Thyroid gland (tissue), 4 donors: ENCODE measurements around the gene BGN. TPM values are rescaled to one million over a fixed set of nuclear protein-coding genes. Genes with fewer than 3 reads are reported as not detected.

Source experiments
- DNase-seq, 2 donors: peaks; one replicate each; pipeline ENCODE4 v3.0.0-alpha.2; 2019
- H3K27ac ChIP-seq, 3 donors: fragments of 200-600 bp; sonication (generic); 1 replicate in 2 of 3; 2 replicates in 1 of 3; pipeline ENCODE4 v1.5.1; 2016 to 2019; ENCODE audit warnings: mild to moderate bottlenecking in 1 of 3, moderate library complexity in 1 of 3
- H3K27me3 ChIP-seq: fragments of 200-600 bp; sonication (generic); one replicate; pipeline ENCODE4 v1.5.1; 2019
- H3K36me3 ChIP-seq, 2 donors: fragments of 200-600 bp; sonication (generic); one replicate each; pipeline ENCODE4 v1.5.1; 2016 to 2019
- H3K4me1 ChIP-seq, 2 donors: fragments of 200-600 bp; sonication (generic); one replicate each; pipeline ENCODE4 v1.5.1; 2017 to 2019
- H3K4me3 ChIP-seq, 3 donors: fragments of 200-600 bp; sonication (generic); replicated peaks in 1 of 3; 1 replicate in 2 of 3; 2 replicates in 1 of 3; pipeline ENCODE4 v1.5.1; 2016; ENCODE audit warnings: mild to moderate bottlenecking in 1 of 3
- H3K9me3 ChIP-seq: fragments of 200-600 bp; sonication (generic); one replicate; pipeline ENCODE4 v1.5.1; 2017
- CTCF ChIP-seq, 6 experiments: fragments of 200-600 bp in 3 of 6; fragments of 450-650 bp in 3 of 6; sonication (generic) in 3 of 6; IDR thresholded peaks; one replicate each; pipeline ENCODE4 v1.5.1; 2016 to 2019; ENCODE audit warnings: antibody characterized with exemption in 6 of 6, mild to moderate bottlenecking in 2 of 6, inconsistent platforms in 1 of 6, moderate library complexity in 1 of 6
- POLR2A ChIP-seq, 2 donors: fragments of 450-650 bp; IDR thresholded peaks; one replicate each; pipeline ENCODE4 v1.6.1; 2017; ENCODE audit warnings: antibody characterized with exemption in 2 of 2, mild to moderate bottlenecking in 2 of 2, moderate library complexity in 1 of 2
- WGBS, 2 donors: methylation state at CpG; one replicate each; pipeline ENCODE4 v1.1.5; 2017; 5-methylcytosine and 5-hydroxymethylcytosine counted together
- intact Hi-C: fragments of 100-400 bp; cut with DNase I; formaldehyde crosslinking; loops from one replicate; pipeline ENCODE4 v1.15.1; 2023
- total RNA-seq, 4 donors: library from RNA; depleted of rRNA; stranded (reverse); fragments of >200 nt; gene quantifications; one replicate each; pipeline ENCODE4 v1.2.3, GENCODE V29; 2016

BGN gene
- total RNA-seq, 4 donors from 2014 or later = 51.0 to 84.0 (median 68.6) TPM

GRCh38 chrX:153481043-153481442, 13.7 kb upstream of the BGN start:
- no peaks in the 10 kb centered on the region for H3K36me3 ChIP-seq
- 93% methylated on average over 3 of the region's 13 CpGs; no CpG with 5 or more reads in 1 of the 2 donors for WGBS, 2 donors
- H3K4me1 ChIP-seq = no peaks in the 10 kb centered on the region
- H3K4me3 ChIP-seq = no peak overlapping the region
- no peaks in the 10 kb centered on the region for H3K9me3 ChIP-seq
- H3K27me3 ChIP-seq = no peaks in the 10 kb centered on the region
- no peak overlapping the region for H3K27ac ChIP-seq
- no peak for TF ChIP-seq CTCF (IDR thresholded peaks at IDR 0.05)
- TF ChIP-seq POLR2A (IDR thresholded peaks at IDR 0.05) = no peak
- no peak for DNase-seq
- intact Hi-C loops = no loop called here

GRCh38 chrX:153482376-153483015, 12.3 kb upstream of the BGN start:
- peaks cover 0 to 4% of the 10 kb centered on the region in 2 donors for H3K4me1 ChIP-seq
- intact Hi-C loops = no loop called here

DNA sequence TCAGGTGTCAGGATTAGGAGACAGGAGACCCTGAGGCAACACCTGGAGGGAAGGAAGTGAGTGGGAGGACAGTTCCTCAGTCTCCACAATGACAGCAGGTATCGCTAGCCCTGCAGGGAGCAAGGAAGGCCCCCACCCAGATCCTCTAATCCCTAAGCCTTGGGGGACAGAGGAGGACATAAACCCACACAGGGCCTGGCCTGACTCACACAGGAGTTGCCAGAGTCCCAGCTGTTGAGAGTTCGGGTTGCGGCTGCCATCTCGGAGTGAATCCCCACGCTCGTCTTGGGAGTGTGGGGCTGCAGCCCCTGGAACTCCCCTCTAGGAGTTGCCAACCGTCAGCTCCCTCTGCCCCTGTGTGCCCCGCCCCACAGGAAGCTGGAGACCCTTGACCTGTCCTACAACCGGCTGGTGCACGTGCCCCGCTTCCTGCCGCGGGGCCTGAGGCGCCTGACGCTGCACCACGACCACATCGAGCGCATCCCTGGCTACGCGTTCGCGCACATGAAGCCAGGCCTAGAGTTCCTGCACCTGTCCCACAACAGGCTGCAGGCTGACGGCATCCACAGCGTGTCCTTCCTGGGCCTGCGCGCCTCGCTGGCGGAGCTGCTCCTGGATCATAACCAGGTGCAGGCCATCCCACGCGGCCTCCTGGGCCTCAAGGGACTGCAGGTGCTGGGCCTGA, 9.2 kb upstream of the BGN start:
- no peak overlapping the region for H3K4me3 ChIP-seq
- intact Hi-C loops = no loop called here
- DNase-seq = no peak
- WGBS, 2 donors = 44 to 100% methylated on average over 1 to 4 of the region's 30 CpGs
- no peaks in the 10 kb centered on the region for H3K9me3 ChIP-seq
- H3K36me3 ChIP-seq = no peaks in the 10 kb centered on the region
- H3K4me1 ChIP-seq = peaks cover 0 to 4% of the 10 kb centered on the region in 2 donors
- no peak for TF ChIP-seq POLR2A (IDR thresholded peaks at IDR 0.05)
- no peak for TF ChIP-seq CTCF (IDR thresholded peaks at IDR 0.05)
- no peak overlapping the region for H3K27ac ChIP-seq
- H3K27me3 ChIP-seq = no peaks in the 10 kb centered on the region

More at GRCh38 chrX:153482376-153483015, 12.3 kb upstream of the BGN start:
- Histone ChIP-seq H3K4me3 (no peak overlapping the region), H3K9me3 (no peaks in the 10 kb centered on the region), H3K27me3 (no peaks in the 10 kb centered on the region), H3K27ac (no peak overlapping the region), H3K36me3 (no peaks in the 10 kb centered on the region)
- DNase-seq = no peak
- WGBS, 2 donors = 91 to 100% methylated on average over 2 to 7 of the region's 23 CpGs
- TF ChIP-seq CTCF (IDR thresholded peaks at IDR 0.05) = no peak
- no peak for TF ChIP-seq POLR2A (IDR thresholded peaks at IDR 0.05)

DNA sequence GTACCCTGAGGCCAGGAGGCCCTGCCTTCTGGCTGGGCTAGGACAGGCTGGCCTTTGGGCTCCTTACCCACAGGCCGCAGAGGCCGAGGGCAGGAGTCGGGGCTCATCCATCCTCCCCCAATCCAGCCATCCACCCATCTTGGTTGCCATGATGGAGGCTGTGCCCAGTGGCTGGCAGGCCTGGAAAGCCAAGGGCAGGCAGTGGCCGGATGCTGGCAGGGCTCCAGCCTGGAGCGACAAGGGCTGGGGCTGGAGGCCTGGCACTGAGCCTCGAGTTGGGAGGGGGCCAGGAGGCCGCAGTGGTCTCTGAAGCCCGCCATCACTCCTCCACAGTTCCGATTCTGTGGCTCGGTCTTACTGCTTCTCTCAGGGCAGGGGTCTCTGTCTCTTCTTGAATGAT, 8.6 kb upstream of the BGN start:
- intact Hi-C loops = no loop called here
- Histone ChIP-seq H3K27me3 (no peaks in the 10 kb centered on the region), H3K4me1 (peaks cover 0 to 4% of the 10 kb centered on the region in 2 donors), H3K27ac (no peak overlapping the region), H3K36me3 (no peaks in the 10 kb centered on the region), H3K4me3 (no peak overlapping the region), H3K9me3 (no peaks in the 10 kb centered on the region)
- TF ChIP-seq CTCF (IDR thresholded peaks at IDR 0.05) = no peak
- no peak for TF ChIP-seq POLR2A (IDR thresholded peaks at IDR 0.05)
- peak; percentile 31 to 35 for DNase-seq
- WGBS, 2 donors = 77% methylated on average over 5 of the region's 10 CpGs; no CpG with 5 or more reads in 1 of the 2 donors

DNA sequence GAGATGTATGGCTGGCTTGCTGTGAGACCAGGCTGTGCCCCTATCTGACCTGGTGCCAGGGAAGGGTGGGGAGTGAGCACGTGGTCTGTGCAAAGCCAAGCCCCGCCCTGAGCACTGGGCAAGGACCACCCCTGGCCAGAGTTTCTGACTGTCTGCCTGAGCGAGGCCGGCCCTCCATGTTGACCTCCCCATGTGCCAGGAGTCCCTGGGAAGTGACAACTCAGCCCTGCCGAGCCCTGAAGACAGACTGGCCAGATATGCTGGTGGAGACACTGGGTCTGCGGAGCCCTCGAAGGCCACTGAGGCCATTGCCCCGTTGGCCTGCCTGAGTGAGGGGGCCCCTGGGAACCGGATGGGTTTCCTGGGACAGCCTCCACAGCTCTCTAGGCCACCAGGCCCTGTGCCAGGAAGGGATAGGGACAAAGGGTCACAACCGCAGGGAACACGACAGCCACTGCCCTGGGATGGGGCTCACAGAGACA, 7.1 kb upstream of the BGN start:
- 40 to 68% methylated on average over 1 to 7 of the region's 11 CpGs for WGBS, 2 donors
- H3K4me1 ChIP-seq = peaks cover 0 to 4% of the 10 kb centered on the region in 2 donors
- intact Hi-C loops = no loop called here

More for the DNA sequence above, 7.1 kb upstream of the BGN start:
- TF ChIP-seq POLR2A (IDR thresholded peaks at IDR 0.05) (no peak), CTCF (IDR thresholded peaks at IDR 0.05) (no peak)
- Histone ChIP-seq H3K4me3 (no peak overlapping the region), H3K36me3 (no peaks in the 10 kb centered on the region), H3K9me3 (no peaks in the 10 kb centered on the region), H3K27me3 (no peaks in the 10 kb centered on the region), H3K27ac (no peak overlapping the region)
- DNase-seq = no peak
